H9 (cell line): Measurements from ENCODE around the gene MRPL28. TPM values are rescaled to one million over a fixed set of nuclear protein-coding genes. Genes with fewer than 3 reads are reported as not detected.

Experiments
- DNase-seq: peaks from one replicate; pipeline ENCODE4 v3.0.0-alpha.2; 2017
- H2AFZ ChIP-seq: one replicate; pipeline ENCODE4 v1.6.1; 2013; ENCODE audit warnings: mild to moderate bottlenecking, low read length, control low read depth, moderate library complexity
- H2AK5ac ChIP-seq: 2 replicates; pipeline ENCODE4 v1.6.1; 2013; ENCODE audit warnings: low read length, control low read depth, mixed read lengths; ENCODE audit not compliant: insufficient read length
- H2BK120ac ChIP-seq: one replicate; pipeline ENCODE4 v1.6.1; 2013; ENCODE audit warnings: low read depth, mild to moderate bottlenecking, low read length, control low read depth, inconsistent platforms; ENCODE audit not compliant: poor library complexity, severe bottlenecking
- H2BK12ac ChIP-seq: 2 replicates; pipeline ENCODE4 v1.6.1; 2013; ENCODE audit warnings: low read length, control low read depth, mixed read lengths, low read depth; ENCODE audit not compliant: insufficient read length
- H2BK15ac ChIP-seq: 2 replicates; pipeline ENCODE4 v1.6.1; 2013; ENCODE audit warnings: low read depth, low read length, control low read depth
- H2BK20ac ChIP-seq: one replicate; pipeline ENCODE4 v1.6.1; 2013; ENCODE audit warnings: low read depth, mild to moderate bottlenecking, low read length, control low read depth, inconsistent platforms; ENCODE audit not compliant: poor library complexity, severe bottlenecking
- H2BK5ac ChIP-seq: 2 replicates; pipeline ENCODE4 v1.6.1; 2013; ENCODE audit warnings: low read length, control low read depth, mixed read lengths; ENCODE audit not compliant: insufficient read length
- H3K14ac ChIP-seq: 2 replicates; pipeline ENCODE4 v1.6.1; 2013; ENCODE audit warnings: low read length, control low read depth; ENCODE audit not compliant: insufficient read depth
- H3K18ac ChIP-seq: 2 replicates; pipeline ENCODE4 v1.6.1; 2013; ENCODE audit warnings: low read depth, mild to moderate bottlenecking, mixed read lengths, low read length, control low read depth; ENCODE audit not compliant: insufficient read length
- H3K23ac ChIP-seq: 2 replicates; pipeline ENCODE4 v1.6.1; 2013; ENCODE audit warnings: low read length, control low read depth, mixed read lengths, low read depth; ENCODE audit not compliant: insufficient read length
- H3K23me2 ChIP-seq: 2 replicates; pipeline ENCODE4 v1.6.1; 2013; ENCODE audit warnings: low read depth, mild to moderate bottlenecking, mixed read lengths, low read length, control low read depth; ENCODE audit not compliant: insufficient read length, poor library complexity, severe bottlenecking
- H3K27ac ChIP-seq: 2 replicates; pipeline ENCODE4 v1.5.1; 2013; ENCODE audit warnings: low read length, control low read depth, mixed read lengths, low read depth; ENCODE audit not compliant: insufficient read length
- H3K27me3 ChIP-seq: 2 replicates; pipeline ENCODE4 v1.6.1; 2013; ENCODE audit warnings: low read length, control low read depth, inconsistent platforms; ENCODE audit not compliant: insufficient read depth
- H3K4ac ChIP-seq: 2 replicates; pipeline ENCODE4 v1.6.1; 2013; ENCODE audit warnings: low read depth, mild to moderate bottlenecking, control low read depth, inconsistent platforms, low read length, moderate library complexity
- H3K4me1 ChIP-seq: 2 replicates; pipeline ENCODE4 v1.6.1; 2013; ENCODE audit warnings: low read length, control low read depth, inconsistent platforms; ENCODE audit not compliant: insufficient read depth
- H3K4me2 ChIP-seq: 2 replicates; pipeline ENCODE4 v1.6.1; 2013; ENCODE audit warnings: low read length, control low read depth, mixed read lengths; ENCODE audit not compliant: insufficient read length, insufficient read depth
- H3K56ac ChIP-seq: 2 replicates; pipeline ENCODE4 v1.6.1; 2013; ENCODE audit warnings: low read depth, mild to moderate bottlenecking, mixed read lengths, low read length, control low read depth; ENCODE audit not compliant: insufficient read length
- H3K79me1 ChIP-seq: 2 replicates; pipeline ENCODE4 v1.6.1; 2013; ENCODE audit warnings: low read depth, mild to moderate bottlenecking, moderate library complexity, low read length, control low read depth, inconsistent platforms; ENCODE audit not compliant: insufficient read depth, poor library complexity, severe bottlenecking
- H3K79me2 ChIP-seq: 2 replicates; pipeline ENCODE4 v1.6.1; 2013; ENCODE audit warnings: low read length, control low read depth, inconsistent platforms; ENCODE audit not compliant: insufficient read depth
- H3K9ac ChIP-seq: 2 replicates; pipeline ENCODE4 v1.6.1; 2013; ENCODE audit warnings: low read length, control low read depth, mixed read lengths; ENCODE audit not compliant: insufficient read length; ENCODE audit errors: extremely low read depth
- H3K9me3 ChIP-seq: one replicate; pipeline ENCODE4 v1.6.1; 2013; ENCODE audit warnings: low read depth, low read length, inconsistent platforms; ENCODE audit not compliant: control insufficient read depth
- H3T11ph ChIP-seq: one replicate; pipeline ENCODE4 v1.6.1; 2013; ENCODE audit warnings: mild to moderate bottlenecking, low read length, control low read depth, inconsistent platforms
- H4K20me1 ChIP-seq: one replicate; pipeline ENCODE4 v1.6.1; 2013; ENCODE audit not compliant: control insufficient read depth, insufficient read length, insufficient read depth
- H4K5ac ChIP-seq: 2 replicates; pipeline ENCODE4 v1.6.1; 2013; ENCODE audit warnings: low read depth, mild to moderate bottlenecking, mixed read lengths, low read length, control low read depth; ENCODE audit not compliant: insufficient read length
- H4K8ac ChIP-seq: replicated peaks from 2 replicates; pipeline ENCODE4 v1.6.1; 2013; ENCODE audit warnings: low read length, control low read depth, mixed read lengths, low read depth; ENCODE audit not compliant: insufficient read length
- H4K91ac ChIP-seq: 2 replicates; pipeline ENCODE4 v1.6.1; 2013; ENCODE audit warnings: low read depth, mild to moderate bottlenecking, moderate library complexity, mixed read lengths, low read length, control low read depth; ENCODE audit not compliant: insufficient read length
- H3K27ac Mint-ChIP-seq, 3 experiments: 2 replicates in 2 of 3; 3 replicates in 1 of 3; pipeline ENCODE4 v1.8.0; 2020 to 2021; ENCODE audit warnings: mixed read lengths in 3 of 3, mild to moderate bottlenecking in 1 of 3, moderate library complexity in 1 of 3
- H3K27me3 Mint-ChIP-seq: 2 replicates; pipeline ENCODE4 v1.8.0; 2021; ENCODE audit warnings: low read depth, mild to moderate bottlenecking, moderate library complexity, mixed read lengths
- H3K36me3 Mint-ChIP-seq, 3 experiments: 2 replicates in 2 of 3; 3 replicates in 1 of 3; pipeline ENCODE4 v1.8.0; 2020 to 2021; ENCODE audit warnings: low read depth in 3 of 3, mixed read lengths in 3 of 3; ENCODE audit not compliant: insufficient read depth in 1 of 3
- H3K4me1 Mint-ChIP-seq, 2 experiments: 2 replicates each; pipeline ENCODE4 v1.8.0; 2020; ENCODE audit warnings: mixed read lengths in 2 of 2
- H3K4me3 Mint-ChIP-seq, 2 experiments: 2 replicates in 1 of 2; 3 replicates in 1 of 2; pipeline ENCODE4 v1.8.0; 2020 to 2021; ENCODE audit warnings: mild to moderate bottlenecking in 2 of 2, mixed read lengths in 2 of 2, moderate library complexity in 1 of 2
- H3K9me3 Mint-ChIP-seq, 2 experiments: 2 replicates in 1 of 2; 3 replicates in 1 of 2; pipeline ENCODE4 v1.8.0; 2020; ENCODE audit warnings: mild to moderate bottlenecking in 2 of 2, mixed read lengths in 2 of 2, moderate library complexity in 1 of 2
- CTCF ChIP-seq: fragments of 200-600 bp; sonication (generic); conservative IDR thresholded peaks from 3 replicates; pipeline ENCODE4 v1.8.0; 2021; ENCODE audit warnings: antibody characterized with exemption, mild to moderate bottlenecking
- WGBS: extraction: QIAGEN DNeasy Blood & Tissue Kit; methylation state at CpG from one replicate; pipeline ENCODE4 v1.1.7; 2013; ENCODE audit warnings: missing lambda C conversion rate, low lambda C conversion rate, mixed read lengths; ENCODE audit not compliant: insufficient read length; ENCODE audit errors: extremely low coverage; 5-methylcytosine and 5-hydroxymethylcytosine counted together
- total RNA-seq: library from RNA; stranded (reverse); gene quantifications from 2 replicates; pipeline ENCODE4 v1.2.1, GENCODE V29; 2021

MRPL28 gene
- total RNA-seq, 1 experiment from 2014 or later, result 154 TPM

GRCh38 chr16:345772-346171, 24.6 kb downstream of the MRPL28 start:
- H3K4me3 Mint-ChIP-seq, result no peak overlapping the region; a peak in 1 of 5 replicates
- H3K9me3 ChIP-seq, result no peaks in the 10 kb centered on the region
- no peak overlapping the region for H4K91ac ChIP-seq
- H3K27ac ChIP-seq, result no peak overlapping the region
- no peak overlapping the region for H2BK12ac ChIP-seq
- DNase-seq, result no peak
- no peak overlapping the region for H2BK5ac ChIP-seq
- H3K23ac ChIP-seq, result no peak overlapping the region
- peaks cover 7% of the 10 kb centered on the region for H3K79me1 ChIP-seq
- no peak overlapping the region for H3K4me2 ChIP-seq
- H4K8ac ChIP-seq, result no peak overlapping the region
- H3K27me3 Mint-ChIP-seq, result no peaks in the 10 kb centered on the region
- no peaks in the 10 kb centered on the region for H3K23me2 ChIP-seq
- H4K5ac ChIP-seq, result no peak overlapping the region
- no peaks in the 10 kb centered on the region for H3K27me3 ChIP-seq
- no peak overlapping the region for H2AFZ ChIP-seq
- H3K4ac ChIP-seq, result no peak overlapping the region
- TF ChIP-seq CTCF, result no peak
- no peak overlapping the region for H3K56ac ChIP-seq
- H3K14ac ChIP-seq, result no peak overlapping the region
- H3K4me1 ChIP-seq, result no peaks in the 10 kb centered on the region; the same call in 1 of the 2 replicates
- H2BK120ac ChIP-seq, result no peak overlapping the region
- H3K79me2 ChIP-seq, result peaks cover 39% of the 10 kb centered on the region; the same call in 1 of the 2 replicates
- peaks cover 13 to 17% of the 10 kb centered on the region in 2 experiments for H3K4me1 Mint-ChIP-seq
- no peak overlapping the region for H3K9ac ChIP-seq
- H3K36me3 Mint-ChIP-seq, result peaks cover 44 to 73% (median 50%) of the 10 kb centered on the region in 3 experiments
- H3T11ph ChIP-seq, result no peak overlapping the region
- H3K9me3 Mint-ChIP-seq, result no peaks in the 10 kb centered on the region
- no CpG with 5 or more reads among the region's 11 CpGs for WGBS
- no peaks in the 10 kb centered on the region for H4K20me1 ChIP-seq
- no peak overlapping the region for H3K27ac Mint-ChIP-seq
- H2BK20ac ChIP-seq, result no peak overlapping the region
- no peak overlapping the region for H3K18ac ChIP-seq
- no peak overlapping the region for H2AK5ac ChIP-seq
- H2BK15ac ChIP-seq, result no peak overlapping the region
